GM12878 (cell line): Measurements from ENCODE around the gene NLRP9. TPM values are rescaled to one million over a fixed set of nuclear protein-coding genes. Genes with fewer than 3 reads are reported as not detected.

ENCODE experiments used
- ATAC-seq: fragments of 200-7000 bp; cut with Tn5 transposase; 3 replicates; pipeline ENCODE4 v1.9.1; 2020; ENCODE audit warnings: mild to moderate bottlenecking, moderate library complexity
- BruUV-seq: library from RNA; stranded (reverse); fragments of 400-500 nt; replicated peaks from 2 replicates; lab custom pipeline; 2021; lab: Mats Ljungman, UMichigan
- CTCF ChIA-PET: fragments of 300-600 bp; sonication (Branson Sonifier 250); formaldehyde crosslinking; extraction: SDS; loops from one replicate; lab custom pipeline; 2021; ENCODE audit warnings: inconsistent platforms; lab: Yijun Ruan, JAX
- POLR2A ChIA-PET: fragments of 350-600 bp; formaldehyde crosslinking; extraction: SDS; loops from one replicate; lab custom pipeline; 2021; ENCODE audit warnings: inconsistent platforms; lab: Charles Lee
- RAD21 ChIA-PET: fragments of 300-600 bp; sonication (Branson Sonifier 250); formaldehyde crosslinking; loops from one replicate; lab custom pipeline; 2023; ENCODE audit warnings: antibody characterized with exemption; ENCODE audit not compliant: unreplicated experiment; lab: Charles Lee
- SMC1A ChIA-PET: fragments of 300-600 bp; sonication (Branson Sonifier 250); formaldehyde crosslinking; loops from one replicate; lab custom pipeline; 2023; ENCODE audit not compliant: unreplicated experiment, uncharacterized antibody; lab: Charles Lee
- DNase-seq: peaks from one replicate; pipeline ENCODE4 v3.0.0-alpha.2; 2011; ENCODE audit warnings: low read depth, low spot score
- FAIRE-seq: peaks from 3 replicates; lab custom pipeline; 2011; peaks lifted over from hg19 to GRCh38; lab: Jason Lieb, UNC
- H2AFZ ChIP-seq: 2 replicates; pipeline ENCODE4 v1.6.0; 2011; ENCODE audit warnings: low read depth, low read length, control low read depth; ENCODE audit not compliant: control insufficient read depth
- H3K27ac ChIP-seq: 2 replicates; pipeline ENCODE4 v1.5.1; 2011; ENCODE audit warnings: control low read depth; ENCODE audit not compliant: control insufficient read depth, insufficient read depth
- H3K27me3 ChIP-seq, 2 experiments: replicated peaks in 1 of 2; 2 replicates each; pipeline versions ENCODE4 v1.6.0 to v1.6.1; 2011; ENCODE audit warnings: low read length in 1 of 2; ENCODE audit not compliant: control insufficient read depth in 2 of 2, insufficient read depth in 2 of 2
- H3K36me3 ChIP-seq, 2 experiments: 2 replicates each; pipeline ENCODE4 v1.5.1; 2011; ENCODE audit warnings: low read length in 1 of 2; ENCODE audit not compliant: control insufficient read depth in 2 of 2, insufficient read depth in 2 of 2
- H3K4me1 ChIP-seq: 2 replicates; pipeline ENCODE4 v1.6.1; 2011; ENCODE audit warnings: mild to moderate bottlenecking, low read length, moderate library complexity, mixed read lengths; ENCODE audit not compliant: control insufficient read depth, insufficient read depth
- H3K4me2 ChIP-seq: 2 replicates; pipeline ENCODE4 v1.6.0; 2011; ENCODE audit warnings: control low read depth; ENCODE audit not compliant: control insufficient read depth, insufficient read depth
- H3K4me3 ChIP-seq: fragments of 200-600 bp; sonication (generic); 2 replicates; pipeline ENCODE4 v1.5.1; 2016
- H3K79me2 ChIP-seq: 2 replicates; pipeline ENCODE4 v1.6.0; 2011; ENCODE audit warnings: low read length; ENCODE audit not compliant: control insufficient read depth, insufficient read depth
- H3K9ac ChIP-seq: 2 replicates; pipeline ENCODE4 v1.8.0; 2011; ENCODE audit warnings: low read length, control low read depth, mixed read lengths; ENCODE audit not compliant: control insufficient read depth, insufficient read depth
- H3K9me3 ChIP-seq: replicated peaks from 3 replicates; pipeline ENCODE4 v1.5.1; 2011; ENCODE audit warnings: mild to moderate bottlenecking, low read length; ENCODE audit not compliant: control insufficient read depth, insufficient read depth
- H4K20me1 ChIP-seq: 2 replicates; pipeline ENCODE4 v1.6.0; 2011; ENCODE audit not compliant: control insufficient read depth, insufficient read depth
- BACH1 ChIP-seq: fragments of 450-650 bp; IDR thresholded peaks from 2 replicates; pipeline ENCODE4 v1.6.1; 2017; ENCODE audit warnings: mild to moderate bottlenecking, borderline replicate concordance
- BHLHE40 ChIP-seq, 2 experiments: fragments of 450-650 bp in 1 of 2; IDR thresholded peaks; 2 replicates each; pipeline ENCODE4 v1.6.1; 2011 to 2017; ENCODE audit warnings: low read depth in 2 of 2, borderline replicate concordance in 1 of 2, improper control_type of control experiment in 1 of 2, low read length in 1 of 2, mild to moderate bottlenecking in 1 of 2
- CBX5 ChIP-seq: sonication (generic); IDR thresholded peaks from 2 replicates; pipeline ENCODE4 v1.6.1; 2016; ENCODE audit warnings: low read depth, moderate library complexity, mild to moderate bottlenecking, inconsistent platforms
- CUX1 ChIP-seq: IDR thresholded peaks from 2 replicates; pipeline ENCODE4 v1.6.1; 2012; ENCODE audit warnings: improper control_type of control experiment, low read depth, low read length; ENCODE audit not compliant: insufficient replicate concordance
- EED ChIP-seq: sonication (generic); IDR thresholded peaks from 2 replicates; pipeline ENCODE4 v1.6.1; 2016; ENCODE audit warnings: antibody characterized with exemption, low read depth
- PKNOX1 ChIP-seq: fragments of 450-650 bp; IDR thresholded peaks from 2 replicates; pipeline ENCODE4 v1.6.1; 2016; ENCODE audit warnings: mild to moderate bottlenecking
- WRNIP1 ChIP-seq: IDR thresholded peaks from 2 replicates; pipeline ENCODE4 v1.6.1; 2011; ENCODE audit warnings: low read depth, low read length, improper control_type of control experiment, borderline replicate concordance
- ZBTB33 ChIP-seq: fragments of 450-650 bp; IDR thresholded peaks from 2 replicates; pipeline ENCODE4 v1.6.1; 2017; ENCODE audit warnings: mild to moderate bottlenecking
- ZNF217 ChIP-seq: fragments of 450-650 bp; IDR thresholded peaks from 2 replicates; pipeline ENCODE4 v1.6.1; 2017; ENCODE audit warnings: antibody characterized with exemption, mild to moderate bottlenecking
- ZNF687 ChIP-seq: fragments of 450-650 bp; IDR thresholded peaks from 2 replicates; pipeline ENCODE4 v1.6.1; 2017; ENCODE audit warnings: mild to moderate bottlenecking, moderate library complexity
- WGBS: methylation state at CpG from one replicate; pipeline ENCODE4 v1.1.6; 2016; ENCODE audit warnings: low lambda C conversion rate; ENCODE audit not compliant: insufficient replicate concordance, insufficient coverage; ENCODE audit errors: missing lambda C conversion rate; 5-methylcytosine and 5-hydroxymethylcytosine counted together
- in situ Hi-C: fragments of 300-500 bp; cut with MboI; formaldehyde crosslinking; loops from 9 replicates; pipeline ENCODE4 v1.14.3; 2018; ENCODE audit warnings: mixed read lengths
- intact Hi-C: fragments of 100-400 bp; cut with micrococcal nuclease; formaldehyde crosslinking; loops from one replicate; pipeline ENCODE4 v1.14.2; 2022; ENCODE audit not compliant: unreplicated experiment
- polyA plus RNA-seq, 11 experiments: library from polyadenylated mRNA; depleted of rRNA in 4 of 11; unstranded in 6 of 11; stranded (reverse) in 5 of 11; fragments of >200 nt; fragmentation: Nextera tagmentation in 4 of 11; fragmentation: Illumina TruSeq in 1 of 11; extraction: Ambion mirVana in 4 of 11; extraction: Trizol in 1 of 11; gene quantifications; 1 replicate in 1 of 11; 2 replicates in 10 of 11; pipeline versions ENCODE4 v1.2.1 to v1.2.3, GENCODE V29; 2011 to 2016; ENCODE audit warnings: inconsistent platforms in 2 of 11, missing spikeins in 2 of 11, low read depth in 1 of 11
- total RNA-seq, 4 experiments: library from RNA; depleted of rRNA in 3 of 4; stranded (reverse); fragments of >200 nt in 3 of 4; fragmentation: Illumina TruSeq in 1 of 4; extraction: Trizol in 1 of 4; gene quantifications; 2 replicates each; pipeline versions ENCODE4 v1.2.1 to v1.2.3, GENCODE V29; 2013 to 2021

The NLRP9 gene
- total and polyA plus RNA-seq, 10 of the 15 experiments (the other 5 are each of a cell fraction or from before 2014, with no cell fraction given), result not detected

GRCh38 chr19:55672418-55672817 lies 65.8 kb downstream of the NLRP9 start:
- SMC1A ChIA-PET, result no interaction called here
- intact Hi-C loops (no loop called here), in situ Hi-C loops (loop anchor here (25.0 kb wide), 1 partner anchor 1535 kb away; the partner anchor contains the start of gene CNOT3)
- no TSS peak for BruUV-seq
- FAIRE-seq (no peak), ATAC-seq (no peak), DNase-seq (no peak)
- H3K36me3 ChIP-seq, result peaks cover 10 to 34% of the 10 kb centered on the region in 2 experiments
- H3K79me2 ChIP-seq, result peaks cover 28% of the 10 kb centered on the region
- no peak overlapping the region for H3K4me2 ChIP-seq
- no peak overlapping the region for H3K9ac ChIP-seq
- POLR2A ChIA-PET, result no interaction called here
- H3K27ac ChIP-seq, result no peak overlapping the region
- CTCF ChIA-PET, result interaction anchor here (2.3 to 3.6 kb wide), 2 partner anchors 16 to 40 kb away, joined by 14 to 33 read pairs; no protein-coding TSS in a partner anchor
- H2AFZ ChIP-seq, result no peak overlapping the region
- RAD21 ChIA-PET, result interaction anchor here (1.5 to 1.9 kb wide), 2 partner anchors 15 to 40 kb away, joined by 9 to 11 read pairs; no protein-coding TSS in a partner anchor
- H3K27me3 ChIP-seq, result no peaks in the 10 kb centered on the region
- peaks cover 12% of the 10 kb centered on the region for H4K20me1 ChIP-seq
- H3K9me3 ChIP-seq, result no peaks in the 10 kb centered on the region
- no peak overlapping the region for H3K4me3 ChIP-seq
- peaks cover 4% of the 10 kb centered on the region for H3K4me1 ChIP-seq
- WGBS, result 67% methylated on average over 5 of the region's 5 CpGs
- TF ChIP-seq CUX1 (no peak), ZNF687 (no peak), EED (no peak), BHLHE40 (IDR thresholded peaks at IDR 0.05; ENCODE audit: borderline replicate concordance in 1 of 2, low read depth in 2 of 2, low read length in 1 of 2) (no peak), CBX5 (no peak), ZBTB33 (no peak), PKNOX1 (no peak), BACH1 (no peak), WRNIP1 (no peak), ZNF217 (no peak)
